IPS DF 6.9 (cell line): ENCODE data around the gene CYP2J2.

Experiments
- DNase-seq: peaks from one replicate; pipeline ENCODE4 v3.0.0-alpha.2; 2013; ENCODE audit warnings: low read depth, low spot score
- H3K27ac ChIP-seq: one replicate; pipeline ENCODE4 v1.5.1; 2013; ENCODE audit warnings: low read length, control low read depth
- H3K27me3 ChIP-seq: 2 replicates; pipeline ENCODE4 v1.6.1; 2013; ENCODE audit warnings: mild to moderate bottlenecking, low read length; ENCODE audit not compliant: control insufficient read depth, insufficient read depth
- H3K36me3 ChIP-seq: 2 replicates; pipeline ENCODE4 v1.6.1; 2013; ENCODE audit warnings: low read length; ENCODE audit not compliant: control insufficient read depth, insufficient read depth
- H3K4me1 ChIP-seq: 2 replicates; pipeline ENCODE4 v1.6.1; 2013; ENCODE audit warnings: low read length; ENCODE audit not compliant: control insufficient read depth, insufficient read depth
- H3K4me3 ChIP-seq: 2 replicates; pipeline ENCODE4 v1.5.1; 2013; ENCODE audit warnings: mild to moderate bottlenecking, low read length
- H3K9me3 ChIP-seq: 2 replicates; pipeline ENCODE4 v1.6.1; 2013; ENCODE audit warnings: low read length, inconsistent platforms; ENCODE audit not compliant: control insufficient read depth, insufficient read depth
- WGBS: extraction: QIAGEN DNeasy Blood & Tissue Kit; methylation state at CpG from one replicate; pipeline ENCODE4 v1.1.7; 2013; ENCODE audit warnings: mixed read lengths, missing lambda C conversion rate; ENCODE audit not compliant: insufficient read length, insufficient coverage; 5-methylcytosine and 5-hydroxymethylcytosine counted together

The CYP2J2 gene

GRCh38 chr1:59900640-59901039 is 25.9 kb downstream of the CYP2J2 start:
- Histone ChIP-seq H3K27ac (no peak overlapping the region), H3K9me3 (no peaks in the 10 kb centered on the region), H3K27me3 (no peaks in the 10 kb centered on the region), H3K4me3 (no peak overlapping the region), H3K4me1 (no peaks in the 10 kb centered on the region), H3K36me3 (no peaks in the 10 kb centered on the region)
- no peak for DNase-seq
- no CpG with 5 or more reads among the region's 2 CpGs for WGBS

- no CpG with 5 or more reads among the region's 3 CpGs for WGBS
- Histone ChIP-seq H3K27ac (no peak overlapping the region), H3K4me3 (no peak overlapping the region), H3K36me3 (no peaks in the 10 kb centered on the region), H3K9me3 (no peaks in the 10 kb centered on the region), H3K4me1 (no peaks in the 10 kb centered on the region), H3K27me3 (no peaks in the 10 kb centered on the region)
- DNase-seq: no peak
Measured at GRCh38 chr1:59898927-59899326, 27.6 kb downstream of the CYP2J2 start.

- WGBS: 100% methylated on average over 1 of the region's 2 CpGs
- no peaks in the 10 kb centered on the region for H3K4me1 ChIP-seq
- DNase-seq: no peak
- no peaks in the 10 kb centered on the region for H3K27me3 ChIP-seq
- H3K36me3 ChIP-seq: no peaks in the 10 kb centered on the region
- H3K4me3 ChIP-seq: no peak overlapping the region
- no peaks in the 10 kb centered on the region for H3K9me3 ChIP-seq
- no peak overlapping the region for H3K27ac ChIP-seq
Measured at GRCh38 chr1:59897165-59897564, 29.4 kb downstream of the CYP2J2 start.

GRCh38 chr1:59892841-59893811 is 33.4 kb downstream of the CYP2J2 start:
- H3K9me3 ChIP-seq: no peaks in the 10 kb centered on the region; the same call in 1 of the 2 replicates
- no peak overlapping the region for H3K27ac ChIP-seq
- DNase-seq: no peak
- no peaks in the 10 kb centered on the region for H3K4me1 ChIP-seq
- no peak overlapping the region for H3K4me3 ChIP-seq
- no CpG with 5 or more reads among the region's 7 CpGs for WGBS
- no peaks in the 10 kb centered on the region for H3K36me3 ChIP-seq
- H3K27me3 ChIP-seq: no peaks in the 10 kb centered on the region

- no CpG with 5 or more reads among the region's 3 CpGs for WGBS
- Histone ChIP-seq H3K36me3 (no peaks in the 10 kb centered on the region), H3K4me3 (no peak overlapping the region), H3K27ac (no peak overlapping the region), H3K4me1 (no peaks in the 10 kb centered on the region), H3K9me3 (no peaks in the 10 kb centered on the region; the same call in 1 of the 2 replicates), H3K27me3 (no peaks in the 10 kb centered on the region)
- DNase-seq: no peak
Measured at GRCh38 chr1:59885160-59885832, 41.3 kb downstream of the CYP2J2 start.

GRCh38 chr1:59880735-59881134 is 45.8 kb downstream of the CYP2J2 start:
- Histone ChIP-seq H3K27ac (no peak overlapping the region), H3K27me3 (no peaks in the 10 kb centered on the region), H3K4me1 (no peaks in the 10 kb centered on the region), H3K36me3 (no peaks in the 10 kb centered on the region), H3K9me3 (no peaks in the 10 kb centered on the region), H3K4me3 (no peak overlapping the region)
- WGBS: no CpG with 5 or more reads among the region's 2 CpGs
- DNase-seq: no peak

- no peak for DNase-seq
- H3K9me3 ChIP-seq: no peaks in the 10 kb centered on the region
- WGBS: no CpG with 5 or more reads among the region's 3 CpGs
Measured at GRCh38 chr1:59879996-59880505, 46.5 kb downstream of the CYP2J2 start.

GRCh38 chr1:59879574-59879973 is 47.0 kb downstream of the CYP2J2 start:
- H3K4me1 ChIP-seq: no peaks in the 10 kb centered on the region
- no peaks in the 10 kb centered on the region for H3K9me3 ChIP-seq

More at GRCh38 chr1:59879996-59880505, 46.5 kb downstream of the CYP2J2 start:
- Histone ChIP-seq H3K27ac (no peak overlapping the region), H3K36me3 (no peaks in the 10 kb centered on the region), H3K4me3 (no peak overlapping the region), H3K27me3 (no peaks in the 10 kb centered on the region), H3K4me1 (no peaks in the 10 kb centered on the region)

GRCh38 chr1:59878370-59878769 is 48.2 kb downstream of the CYP2J2 start:
- no peak for DNase-seq
- Histone ChIP-seq H3K36me3 (no peaks in the 10 kb centered on the region), H3K4me3 (no peak overlapping the region), H3K27ac (no peak overlapping the region), H3K4me1 (no peaks in the 10 kb centered on the region), H3K27me3 (no peaks in the 10 kb centered on the region), H3K9me3 (no peaks in the 10 kb centered on the region)
- WGBS: no CpG with 5 or more reads among the region's 3 CpGs

More at GRCh38 chr1:59879574-59879973, 47.0 kb downstream of the CYP2J2 start:
- Histone ChIP-seq H3K27ac (no peak overlapping the region), H3K36me3 (no peaks in the 10 kb centered on the region), H3K4me3 (no peak overlapping the region), H3K27me3 (no peaks in the 10 kb centered on the region)
- DNase-seq: peak; percentile 57
- WGBS: no CpG with 5 or more reads among the region's 5 CpGs

- no peaks in the 10 kb centered on the region for H3K9me3 ChIP-seq
- no peaks in the 10 kb centered on the region for H3K27me3 ChIP-seq
- H3K36me3 ChIP-seq: 0 out of 2 replicates have a peak, but pooled peaks cover 2% of the 10 kb centered on the region
- WGBS: no CpG with 5 or more reads among the region's 2 CpGs
- H3K27ac ChIP-seq: no peak overlapping the region
- no peak for DNase-seq
- H3K4me3 ChIP-seq: no peak overlapping the region
- H3K4me1 ChIP-seq: no peaks in the 10 kb centered on the region
Measured at GRCh38 chr1:59877108-59877682, 49.4 kb downstream of the CYP2J2 start.
